ENCODE data around the gene UGT1A6.

- TF ChIP-seq CTCF (IDR thresholded peaks at IDR 0.05) (no peak), POLR2AphosphoS5 (IDR thresholded peaks at IDR 0.05) (no peak), POLR2A (IDR thresholded peaks at IDR 0.05) (no peak)
Observed at GRCh38 chr2:233768076-233768475, 75.4 kb downstream of the UGT1A6 start.

Measured in breast epithelium (tissue), 3 donors.